ENCODE results near the gene NCSTN.

The NCSTN gene

DNA sequence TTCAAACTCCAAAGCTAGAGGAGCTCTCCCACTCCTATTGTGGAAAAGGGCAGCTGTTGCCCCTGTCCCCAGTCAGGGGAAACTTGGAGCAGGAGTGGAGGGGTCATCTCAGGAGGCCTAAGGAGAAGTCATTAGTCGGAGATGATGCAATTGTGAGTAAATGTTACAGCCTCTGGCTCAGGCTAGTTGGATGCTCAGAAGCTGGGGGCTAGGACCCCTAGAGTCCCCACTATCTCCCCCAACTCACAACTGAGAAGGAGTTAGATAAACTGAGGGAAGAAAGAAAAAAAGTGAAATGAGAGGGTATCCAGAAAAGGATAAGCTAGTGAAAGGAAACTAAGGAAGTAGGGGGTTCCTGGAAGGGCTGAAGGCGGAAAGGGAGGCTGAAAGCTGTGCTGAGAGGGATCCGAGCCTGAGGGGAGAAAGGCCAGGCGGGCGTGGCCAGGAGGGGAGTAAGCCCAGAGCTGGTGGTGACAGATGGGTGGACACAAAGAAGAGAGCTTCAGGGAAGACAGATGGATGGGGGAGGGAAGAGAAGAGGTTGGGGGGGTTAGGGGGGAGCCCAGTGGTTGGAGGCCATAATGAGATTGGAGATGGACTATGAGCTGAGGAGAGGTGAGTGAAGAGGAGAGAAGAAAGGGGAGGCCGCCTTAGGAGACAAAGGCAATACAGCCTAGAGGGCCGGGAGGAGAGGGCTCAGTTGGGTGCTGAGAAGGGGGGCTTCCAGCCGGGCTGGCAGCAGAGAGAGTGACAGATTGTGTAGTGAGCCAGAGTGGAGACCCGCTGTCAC lies 19.2 kb downstream of the NCSTN start:
- Histone ChIP-seq H3K14ac (ENCODE audit: low read length) (no peak overlapping the region), H4K8ac (ENCODE audit: low read depth, low read length) (no peak overlapping the region), H3K9me3 (replicated peaks in 1 of 2; ENCODE audit: control insufficient read depth in 2 of 2, insufficient read depth in 1 of 2, low read depth in 1 of 2, low read length in 2 of 2) (no peaks in the 10 kb centered on the region), H3K18ac (ENCODE audit: low read length) (no peak overlapping the region), H4K91ac (ENCODE audit: low read depth, low read length, poor library complexity) (peak overlapping the region; percentile 56), H3K23ac (ENCODE audit: low read depth, low read length, poor library complexity) (no peak overlapping the region), H3K27ac (replicated peaks; ENCODE audit: low read length) (peak overlapping the region; percentile 74), H3K36me3 (replicated peaks in 1 of 2; ENCODE audit: control insufficient read depth in 2 of 2, insufficient read depth in 2 of 2, low read length in 2 of 2) (peaks cover 22 to 39% of the 10 kb centered on the region in 2 donors), H2BK5ac (ENCODE audit: low read length) (peak overlapping the region; percentile 69), H2BK15ac (ENCODE audit: low read length) (peak overlapping the region; percentile 95), H3K4me1 (ENCODE audit: control insufficient read depth in 2 of 2, insufficient read depth in 1 of 2, low read depth in 1 of 2, low read length in 2 of 2) (peaks cover 13 to 17% of the 10 kb centered on the region in 2 donors), H3K4me2 (ENCODE audit: insufficient read depth, low read length, poor library complexity, severe bottlenecking) (no peak overlapping the region), H3K4me3 (ENCODE audit: low read length in 2 of 2) (no peak overlapping the region), H3K79me1 (ENCODE audit: low read depth, low read length) (no peaks in the 10 kb centered on the region), H2BK12ac (ENCODE audit: low read length) (no peak overlapping the region), H3K27me3 (ENCODE audit: control insufficient read depth in 3 of 3, insufficient read depth in 3 of 3, low read depth in 1 of 3, low read length in 3 of 3) (no peaks in the 10 kb centered on the region), H2BK120ac (ENCODE audit: low read depth, low read length) (no peak overlapping the region), H2AFZ (ENCODE audit: low read length) (peak overlapping the region; percentile 52), H3K9ac (ENCODE audit: low read depth, low read length, poor library complexity) (no peak overlapping the region), H2AK5ac (ENCODE audit: low read depth, low read length) (peak overlapping the region; percentile 66), H3K4ac (ENCODE audit: low read length) (no peak overlapping the region)
- no CpG with 5 or more reads among the region's 9 CpGs for WGBS, 2 donors (ENCODE audit: extremely low coverage in 2 of 2, insufficient read length in 2 of 2, insufficient replicate concordance in 1 of 2)
- DNase-seq (ENCODE audit: low spot score) = no peak

DNA sequence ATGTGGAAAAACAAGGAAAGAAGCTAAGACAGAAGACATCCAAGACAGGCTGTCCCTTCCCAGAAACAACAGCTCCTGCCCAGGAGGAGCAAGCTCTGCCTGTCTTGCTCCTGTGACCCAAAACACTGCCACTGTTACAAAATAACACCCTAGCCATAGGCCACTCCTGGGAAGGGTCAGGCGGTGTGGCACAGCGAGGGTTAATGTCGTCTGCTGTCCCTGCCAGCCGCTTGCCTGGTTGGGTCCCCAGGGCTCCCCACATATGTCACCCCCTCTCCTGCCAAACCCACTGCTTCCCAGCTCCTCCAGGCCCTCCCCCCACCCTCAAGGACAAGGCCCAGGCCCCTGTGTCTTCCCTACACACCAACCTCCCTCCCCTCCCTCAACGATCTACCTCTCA lies 19.8 kb downstream of the NCSTN start:
- no peaks in the 10 kb centered on the region for H3K79me1 ChIP-seq (ENCODE audit: low read depth, low read length)
- H3K18ac ChIP-seq (ENCODE audit: low read length) = peak overlapping the region; percentile 92
- H3K4me3 ChIP-seq (ENCODE audit: low read length in 2 of 2) = no peak overlapping the region
- H3K27me3 ChIP-seq (ENCODE audit: control insufficient read depth in 3 of 3, insufficient read depth in 3 of 3, low read depth in 1 of 3, low read length in 3 of 3) = no peaks in the 10 kb centered on the region
- H2BK5ac ChIP-seq (ENCODE audit: low read length) = peak overlapping the region; percentile 69
- H2BK12ac ChIP-seq (ENCODE audit: low read length) = peak overlapping the region; percentile 52
- no peak overlapping the region for H3K23ac ChIP-seq (ENCODE audit: low read depth, low read length, poor library complexity)
- H3K36me3 ChIP-seq (replicated peaks in 1 of 2; ENCODE audit: control insufficient read depth in 2 of 2, insufficient read depth in 2 of 2, low read length in 2 of 2) = peaks cover 17 to 34% of the 10 kb centered on the region in 2 donors
- DNase-seq (ENCODE audit: low spot score) = no peak
- no peak overlapping the region for H4K8ac ChIP-seq (ENCODE audit: low read depth, low read length)
- no peaks in the 10 kb centered on the region for H3K9me3 ChIP-seq (replicated peaks in 1 of 2; ENCODE audit: control insufficient read depth in 2 of 2, insufficient read depth in 1 of 2, low read depth in 1 of 2, low read length in 2 of 2)
- no peak overlapping the region for H3K9ac ChIP-seq (ENCODE audit: low read depth, low read length, poor library complexity)
- no peak overlapping the region for H3K4ac ChIP-seq (ENCODE audit: low read length)
- peak overlapping the region; percentile 56 for H4K91ac ChIP-seq (ENCODE audit: low read depth, low read length, poor library complexity)
- WGBS, 2 donors (ENCODE audit: extremely low coverage in 2 of 2, insufficient read length in 2 of 2, insufficient replicate concordance in 1 of 2) = no CpG with 5 or more reads among the region's 5 CpGs
- peak overlapping the region; percentile 95 for H2BK15ac ChIP-seq (ENCODE audit: low read length)
- H3K4me1 ChIP-seq (ENCODE audit: control insufficient read depth in 2 of 2, insufficient read depth in 1 of 2, low read depth in 1 of 2, low read length in 2 of 2) = peaks cover 13 to 18% of the 10 kb centered on the region in 2 donors
- peak overlapping the region; percentile 52 for H2AFZ ChIP-seq (ENCODE audit: low read length)
- peak overlapping the region; percentile 66 for H2AK5ac ChIP-seq (ENCODE audit: low read depth, low read length)
- H3K27ac ChIP-seq (replicated peaks; ENCODE audit: low read length) = peak overlapping the region; percentile 74
- H3K4me2 ChIP-seq (ENCODE audit: insufficient read depth, low read length, poor library complexity, severe bottlenecking) = no peak overlapping the region
- peak overlapping the region; percentile 77 for H3K14ac ChIP-seq (ENCODE audit: low read length)
- H2BK120ac ChIP-seq (ENCODE audit: low read depth, low read length) = no peak overlapping the region

DNA sequence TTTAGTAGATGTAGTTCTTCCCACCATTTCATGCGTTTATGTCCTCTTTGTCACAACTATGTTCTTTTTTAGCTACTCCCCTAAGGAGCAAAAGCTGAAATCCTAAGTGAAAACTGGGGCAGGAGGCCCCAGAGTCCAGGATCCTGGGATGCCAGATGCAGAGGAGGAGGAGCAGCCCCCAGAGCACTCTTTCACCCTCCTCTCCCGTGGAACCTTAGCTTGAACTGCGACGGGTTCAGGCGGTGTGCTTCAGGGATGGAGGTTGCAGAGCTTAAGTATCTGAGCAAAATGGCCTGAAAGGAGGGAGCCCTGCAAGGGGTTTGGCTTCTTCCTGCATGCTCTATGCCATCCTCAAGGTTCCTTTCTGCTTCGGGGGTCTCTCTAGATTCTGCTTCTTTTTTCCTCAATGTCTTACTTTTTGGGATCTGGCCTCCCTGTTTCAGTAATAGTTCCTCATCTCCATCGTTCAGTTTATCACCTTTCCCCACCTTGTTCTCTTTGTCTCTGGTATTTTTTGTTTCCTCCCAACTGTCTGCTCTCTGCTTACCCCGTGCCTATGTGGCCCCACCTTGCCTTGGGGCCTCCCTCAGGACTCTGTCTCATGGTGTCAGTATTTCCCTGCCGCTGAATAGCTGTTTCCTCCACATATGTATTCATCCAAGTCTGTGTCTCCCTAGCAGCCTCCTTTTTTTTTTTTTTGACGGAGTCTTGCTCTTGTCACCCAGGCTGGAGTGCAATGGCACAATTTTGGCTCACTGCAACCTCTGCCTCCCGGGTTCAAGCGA lies 21.0 kb downstream of the NCSTN start:
- no peak overlapping the region for H2BK15ac ChIP-seq (ENCODE audit: low read length)

DNA sequence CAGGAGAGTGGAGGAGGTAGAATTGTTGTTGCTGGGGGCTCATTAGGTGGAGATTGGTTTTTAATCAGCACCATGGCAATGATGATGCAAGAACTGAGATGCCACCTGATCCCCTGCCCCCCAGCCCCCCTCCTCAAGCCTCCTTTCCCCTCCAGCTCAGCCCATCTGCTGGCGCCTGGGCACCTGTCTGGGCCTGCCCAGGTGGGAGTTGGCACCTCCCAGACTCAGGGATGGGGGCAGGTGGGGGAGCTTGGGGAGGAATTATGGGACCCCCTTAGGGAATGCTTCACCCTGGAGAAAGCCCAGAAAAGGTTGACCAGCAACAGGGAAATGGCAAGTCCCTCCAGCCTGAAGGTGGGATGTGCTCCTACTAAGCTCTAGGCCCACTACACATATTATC lies 22.1 kb downstream of the NCSTN start:
- Histone ChIP-seq H3K9me3 (replicated peaks in 1 of 2; ENCODE audit: control insufficient read depth in 2 of 2, insufficient read depth in 1 of 2, low read depth in 1 of 2, low read length in 2 of 2) (no peaks in the 10 kb centered on the region), H3K14ac (ENCODE audit: low read length) (no peak overlapping the region), H3K27me3 (ENCODE audit: control insufficient read depth in 3 of 3, insufficient read depth in 3 of 3, low read depth in 1 of 3, low read length in 3 of 3) (no peaks in the 10 kb centered on the region), H3K27ac (replicated peaks; ENCODE audit: low read length) (no peak overlapping the region), H2BK12ac (ENCODE audit: low read length) (no peak overlapping the region), H3K36me3 (replicated peaks in 1 of 2; ENCODE audit: control insufficient read depth in 2 of 2, insufficient read depth in 2 of 2, low read length in 2 of 2) (peaks cover 8 to 12% of the 10 kb centered on the region in 2 donors), H4K91ac (ENCODE audit: low read depth, low read length, poor library complexity) (no peak overlapping the region), H2BK120ac (ENCODE audit: low read depth, low read length) (no peak overlapping the region), H2AFZ (ENCODE audit: low read length) (no peak overlapping the region), H4K8ac (ENCODE audit: low read depth, low read length) (no peak overlapping the region), H3K18ac (ENCODE audit: low read length) (no peak overlapping the region), H3K4me1 (ENCODE audit: control insufficient read depth in 2 of 2, insufficient read depth in 1 of 2, low read depth in 1 of 2, low read length in 2 of 2) (peaks cover 15 to 18% of the 10 kb centered on the region in 2 donors), H2BK15ac (ENCODE audit: low read length) (peak overlapping the region; percentile 62), H2BK5ac (ENCODE audit: low read length) (no peak overlapping the region), H3K4me2 (ENCODE audit: insufficient read depth, low read length, poor library complexity, severe bottlenecking) (no peak overlapping the region), H2AK5ac (ENCODE audit: low read depth, low read length) (peak overlapping the region; percentile 51), H3K23ac (ENCODE audit: low read depth, low read length, poor library complexity) (no peak overlapping the region), H3K79me1 (ENCODE audit: low read depth, low read length) (no peaks in the 10 kb centered on the region), H3K9ac (ENCODE audit: low read depth, low read length, poor library complexity) (no peak overlapping the region), H3K4me3 (ENCODE audit: low read length in 2 of 2) (no peak overlapping the region), H3K4ac (ENCODE audit: low read length) (no peak overlapping the region)
- WGBS, 2 donors (ENCODE audit: extremely low coverage in 2 of 2, insufficient read length in 2 of 2, insufficient replicate concordance in 1 of 2) = no CpG with 5 or more reads among the region's 1 CpG
- no peak for DNase-seq (ENCODE audit: low spot score)

More for the DNA sequence above, 21.0 kb downstream of the NCSTN start:
- Histone ChIP-seq H3K36me3 (replicated peaks in 1 of 2; ENCODE audit: control insufficient read depth in 2 of 2, insufficient read depth in 2 of 2, low read length in 2 of 2) (peaks cover 13 to 24% of the 10 kb centered on the region in 2 donors), H3K9me3 (replicated peaks in 1 of 2; ENCODE audit: control insufficient read depth in 2 of 2, insufficient read depth in 1 of 2, low read depth in 1 of 2, low read length in 2 of 2) (no peaks in the 10 kb centered on the region), H2AK5ac (ENCODE audit: low read depth, low read length) (no peak overlapping the region), H3K79me1 (ENCODE audit: low read depth, low read length) (no peaks in the 10 kb centered on the region), H3K4me3 (ENCODE audit: low read length in 2 of 2) (no peak overlapping the region), H2BK5ac (ENCODE audit: low read length) (no peak overlapping the region), H4K8ac (ENCODE audit: low read depth, low read length) (no peak overlapping the region), H3K4me1 (ENCODE audit: control insufficient read depth in 2 of 2, insufficient read depth in 1 of 2, low read depth in 1 of 2, low read length in 2 of 2) (peaks cover 15 to 18% of the 10 kb centered on the region in 2 donors), H3K9ac (ENCODE audit: low read depth, low read length, poor library complexity) (no peak overlapping the region), H3K27ac (replicated peaks; ENCODE audit: low read length) (no peak overlapping the region), H3K4ac (ENCODE audit: low read length) (no peak overlapping the region), H4K91ac (ENCODE audit: low read depth, low read length, poor library complexity) (no peak overlapping the region), H3K4me2 (ENCODE audit: insufficient read depth, low read length, poor library complexity, severe bottlenecking) (no peak overlapping the region), H2AFZ (ENCODE audit: low read length) (no peak overlapping the region), H3K14ac (ENCODE audit: low read length) (no peak overlapping the region), H2BK120ac (ENCODE audit: low read depth, low read length) (no peak overlapping the region), H2BK12ac (ENCODE audit: low read length) (no peak overlapping the region), H3K18ac (ENCODE audit: low read length) (no peak overlapping the region), H3K23ac (ENCODE audit: low read depth, low read length, poor library complexity) (no peak overlapping the region), H3K27me3 (ENCODE audit: control insufficient read depth in 3 of 3, insufficient read depth in 3 of 3, low read depth in 1 of 3, low read length in 3 of 3) (no peaks in the 10 kb centered on the region)
- WGBS, 2 donors (ENCODE audit: extremely low coverage in 2 of 2, insufficient read length in 2 of 2, insufficient replicate concordance in 1 of 2) = no CpG with 5 or more reads among the region's 12 CpGs
- no peak for DNase-seq (ENCODE audit: low spot score)

All from neuronal stem cell (in vitro differentiated cells).